Measurements from ENCODE around the gene PLCL1.
A peak's percentile ranks its signal among the peaks of the same experiment; 100 is the strongest.

The PLCL1 gene

DNA sequence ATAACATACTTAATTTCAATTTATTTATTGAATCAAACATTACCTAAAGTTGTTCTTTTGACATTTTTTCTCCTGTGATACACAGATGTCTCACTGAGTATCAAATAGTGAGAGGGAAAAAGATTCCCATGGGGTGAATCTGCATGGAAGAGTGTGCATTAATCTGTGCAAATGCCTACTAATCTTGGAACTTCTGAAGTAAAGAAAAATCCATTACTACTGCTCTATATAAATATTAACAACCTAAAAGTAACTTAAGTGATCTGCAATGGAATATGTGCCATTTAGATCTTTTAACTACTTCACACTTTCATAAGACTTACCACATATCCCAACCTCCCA, 125.5 kb downstream of the PLCL1 start:
- DNase-seq: no peak

DNA sequence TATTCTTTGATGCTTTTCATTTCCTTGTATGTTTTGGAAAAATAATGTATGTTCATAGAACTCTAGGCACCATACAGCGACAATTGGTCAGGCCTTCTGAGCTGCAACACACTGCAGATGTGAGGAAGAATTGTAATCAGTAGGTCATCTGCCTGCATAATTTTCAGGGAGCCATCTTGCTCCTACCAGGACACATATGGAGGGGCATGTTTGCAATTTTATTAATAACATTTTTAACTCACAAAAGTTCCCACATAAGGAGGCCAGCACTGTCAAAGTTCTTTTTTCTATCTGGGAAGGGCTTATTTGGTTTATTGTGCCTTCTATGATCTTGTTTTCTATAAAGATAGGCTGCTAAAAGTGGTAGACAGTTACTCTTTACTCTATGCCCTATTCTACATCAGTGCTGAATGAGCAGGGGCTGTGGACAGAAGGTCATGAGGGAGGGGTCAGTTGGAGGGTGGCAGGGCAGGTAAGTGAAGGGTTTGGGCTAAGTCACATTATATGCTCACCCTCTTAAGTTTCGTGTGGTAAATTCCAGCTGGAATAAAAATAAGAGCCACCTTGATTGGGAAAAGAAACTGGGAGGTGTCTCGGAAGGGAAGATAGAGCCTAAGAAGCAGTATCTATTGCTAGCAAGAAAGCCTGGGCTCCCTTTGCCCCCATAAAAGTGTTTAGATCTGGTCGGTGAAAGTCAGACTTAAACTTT, 126.3 kb downstream of the PLCL1 start:
- no peak for DNase-seq

DNA sequence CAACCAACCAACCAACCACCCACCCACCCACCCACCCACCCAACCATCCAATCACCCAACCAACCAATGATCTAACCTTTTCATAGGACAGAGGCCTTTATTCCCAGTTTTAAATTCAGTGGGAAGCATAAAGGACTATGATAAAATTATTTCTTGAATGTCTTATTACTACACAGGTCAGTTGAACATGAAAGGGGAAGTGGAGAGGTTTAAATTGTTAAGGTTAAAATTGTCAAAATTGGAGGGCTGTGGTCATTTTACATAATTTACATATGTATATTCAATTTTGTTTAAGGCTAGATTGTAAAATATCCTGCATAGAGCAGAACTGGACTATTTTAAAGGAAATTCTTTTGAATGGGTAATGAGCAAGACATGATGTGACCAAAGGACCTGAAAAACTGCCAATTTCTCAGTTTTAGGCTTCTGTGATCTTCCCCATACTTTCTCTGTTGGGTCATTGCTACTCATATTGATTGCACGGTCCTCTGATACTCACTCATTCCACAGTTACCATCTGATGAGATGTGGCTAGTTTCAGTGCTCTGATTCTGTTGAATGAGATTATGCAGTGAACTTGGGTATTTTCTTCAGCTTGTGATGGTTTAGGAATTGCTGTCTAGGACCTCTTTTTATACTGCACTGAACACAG, 127.4 kb downstream of the PLCL1 start:
- DNase-seq: no peak

DNA sequence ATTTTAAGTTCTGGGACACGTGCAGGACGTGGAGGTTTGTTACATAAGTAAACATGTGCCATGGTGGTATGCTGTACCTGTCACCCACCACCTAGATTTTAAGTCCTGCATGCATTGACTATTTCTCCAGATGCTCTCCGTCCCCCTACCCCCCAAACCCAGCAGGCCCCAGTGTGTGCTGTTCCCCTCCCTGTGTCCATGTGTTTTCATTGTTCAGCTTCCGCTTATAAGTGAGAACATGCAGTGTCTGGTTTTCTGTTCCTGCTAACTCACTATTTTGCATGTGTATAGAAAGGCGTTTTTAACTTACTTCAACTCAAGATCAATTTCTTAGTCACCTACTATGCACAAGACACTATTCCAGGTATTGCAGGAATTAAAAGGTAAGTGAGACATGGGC, 128.0 kb downstream of the PLCL1 start:
- DNase-seq: no peak

DNA sequence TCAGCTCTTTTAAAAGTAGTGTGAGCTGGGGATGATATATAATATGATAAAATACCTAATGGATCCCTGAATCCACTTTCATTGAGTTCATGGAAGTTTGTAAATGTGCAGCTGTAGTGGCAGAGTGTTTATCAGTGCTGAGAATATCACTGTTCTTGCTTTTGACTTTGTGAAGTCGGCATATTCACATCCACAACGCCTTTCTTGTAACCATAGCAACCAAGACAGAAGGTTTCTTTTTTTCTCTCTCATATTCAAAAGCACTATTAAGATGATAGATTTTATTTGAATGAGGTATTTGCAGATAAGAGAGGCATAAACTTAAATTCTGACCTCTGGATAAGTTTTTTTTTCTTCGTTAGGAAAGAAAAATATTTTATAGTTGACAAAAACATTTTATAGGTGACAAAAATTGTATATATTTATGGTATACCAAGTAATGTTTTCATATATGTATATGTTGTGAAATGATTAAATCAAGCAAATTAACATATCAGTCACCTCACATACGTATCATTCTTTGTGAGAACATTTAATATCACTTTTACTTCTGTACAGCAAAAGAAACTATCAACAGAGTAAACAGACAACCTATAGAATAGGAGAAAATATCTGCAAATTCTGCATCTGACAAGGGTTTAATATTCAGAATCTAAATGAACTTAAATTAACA, 130.0 kb downstream of the PLCL1 start:
- no peak for DNase-seq

DNA sequence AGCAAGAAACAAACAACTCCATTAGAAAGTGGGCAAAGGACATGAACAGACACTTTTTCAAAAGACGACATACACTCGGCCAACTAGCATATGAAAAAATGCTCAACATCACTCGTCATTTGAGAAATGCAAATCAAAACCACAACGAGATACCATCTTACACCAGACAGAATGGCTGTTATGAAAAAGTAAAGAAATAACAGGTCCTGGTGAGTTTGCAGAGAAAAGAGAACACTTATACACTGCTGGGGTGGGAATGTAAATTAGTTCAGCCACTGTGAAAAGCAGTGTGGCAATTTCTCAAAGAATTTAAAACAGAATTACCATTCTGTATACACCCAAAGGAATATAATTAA, 130.5 kb downstream of the PLCL1 start:
- no peak for DNase-seq

DNA sequence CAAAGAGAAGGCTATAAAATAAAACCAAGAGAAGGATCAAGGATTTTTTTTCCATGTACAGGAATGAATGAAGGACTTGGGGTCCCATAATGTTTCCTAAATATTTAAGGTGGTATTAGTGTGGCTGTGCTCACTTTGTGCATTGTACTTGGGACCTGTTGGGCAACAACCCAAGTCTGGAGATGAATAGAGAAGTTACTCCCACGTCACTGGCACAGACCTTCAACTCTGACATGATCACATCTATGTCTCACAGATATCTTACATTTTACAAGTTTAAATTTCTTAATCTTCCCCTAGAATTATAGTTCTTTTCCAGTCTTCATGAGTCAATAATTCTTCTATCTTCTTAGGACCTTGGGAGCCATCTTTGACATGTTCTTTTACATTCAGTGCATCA, 133.4 kb downstream of the PLCL1 start:
- no peak for DNase-seq

DNA sequence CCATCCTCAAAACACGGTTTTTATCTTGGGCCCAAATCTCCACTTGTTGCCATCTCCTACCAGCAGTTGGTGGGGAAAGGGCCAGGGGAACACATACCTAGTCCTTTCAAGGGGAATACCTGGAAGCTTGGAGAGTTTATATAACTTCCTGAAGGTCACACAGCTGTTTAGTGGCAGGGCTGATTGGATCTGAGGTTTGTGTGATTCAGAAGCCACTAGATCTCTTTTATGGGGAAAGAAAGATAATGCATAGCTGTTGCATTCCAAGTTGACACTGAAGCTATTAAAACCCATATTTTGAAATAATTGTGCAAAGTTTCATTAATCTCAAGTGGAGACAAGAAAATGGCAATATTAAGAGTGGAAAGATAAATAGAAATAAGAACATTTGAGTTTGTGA, 134.2 kb downstream of the PLCL1 start:
- no peak for DNase-seq

DNA sequence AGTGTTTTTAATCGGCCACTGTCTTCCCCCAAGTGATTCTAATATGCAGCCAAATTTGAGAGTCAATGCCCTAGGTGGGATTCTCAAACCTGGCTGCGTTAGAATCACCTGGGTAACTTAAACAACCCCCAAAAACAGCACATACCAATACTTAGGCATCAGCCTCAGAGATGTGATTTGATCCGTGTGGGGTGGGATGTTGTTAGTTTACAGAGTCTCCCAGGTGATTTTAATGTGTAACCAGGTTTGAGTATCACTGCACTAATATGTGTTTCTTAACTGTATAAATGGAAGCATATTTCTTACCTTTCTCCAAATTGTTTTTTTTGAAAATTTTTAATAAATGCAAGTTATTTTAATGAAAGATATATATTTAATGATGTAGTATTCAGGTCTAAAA, 135.4 kb downstream of the PLCL1 start:
- DNase-seq: no peak

DNA sequence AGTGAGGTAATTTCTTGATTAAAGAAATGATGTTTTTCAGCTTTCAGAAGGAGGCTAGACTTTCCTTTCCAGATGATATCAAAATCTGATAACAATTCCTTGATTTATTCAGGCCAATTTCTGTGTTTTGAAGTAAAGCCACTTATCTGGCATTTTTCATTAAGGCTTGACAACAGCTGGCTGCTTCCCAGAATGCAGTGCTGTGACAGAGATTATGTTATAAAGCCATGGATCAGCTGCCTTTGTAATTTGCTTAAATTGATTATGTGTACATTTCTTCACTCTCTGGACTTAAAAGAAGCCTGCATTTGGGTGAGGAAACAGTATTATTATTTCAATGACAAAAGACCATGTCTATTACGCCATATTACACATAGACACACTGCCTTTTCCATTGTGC, 136.0 kb downstream of the PLCL1 start:
- DNase-seq: no peak

DNA sequence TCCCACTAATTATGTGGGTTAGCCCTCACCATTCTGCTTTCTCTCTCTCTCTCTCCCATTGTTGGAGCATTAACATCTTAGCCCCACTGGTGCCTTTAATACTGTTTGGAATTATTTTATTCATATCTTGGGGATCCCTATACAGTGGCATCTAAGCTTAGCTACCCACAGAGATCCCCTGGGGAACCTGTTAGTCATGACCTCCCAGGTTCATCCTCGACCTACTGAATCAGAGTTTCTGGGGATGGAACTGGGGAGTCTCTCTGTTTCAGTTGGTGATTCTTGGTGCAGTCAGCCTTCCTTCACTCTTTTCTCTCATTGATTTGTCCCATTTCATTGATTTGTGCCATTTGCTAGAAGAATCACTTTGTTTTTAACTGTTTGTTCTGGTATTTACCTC, 137.3 kb downstream of the PLCL1 start:
- DNase-seq: no peak

DNA sequence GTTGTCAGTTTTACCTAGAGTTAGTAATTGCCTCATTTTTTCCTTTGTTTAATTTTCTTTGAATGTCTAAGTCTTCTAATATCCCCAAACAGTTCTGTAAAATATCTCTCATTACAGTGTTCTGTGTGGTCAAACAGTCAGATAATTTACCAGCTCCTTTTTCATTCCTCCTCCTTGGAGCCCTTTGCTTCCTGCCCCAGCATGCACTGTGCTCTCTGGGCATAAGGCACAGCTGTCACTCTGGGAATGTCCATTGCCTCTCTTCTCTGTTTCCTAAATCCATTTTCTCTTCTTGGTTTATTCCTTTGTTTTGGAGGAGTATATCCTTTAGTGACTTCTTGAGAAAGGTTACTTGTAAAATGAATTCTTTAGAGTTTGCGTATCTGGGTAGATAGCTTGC, 139.3 kb downstream of the PLCL1 start:
- DNase-seq: no peak

DNA sequence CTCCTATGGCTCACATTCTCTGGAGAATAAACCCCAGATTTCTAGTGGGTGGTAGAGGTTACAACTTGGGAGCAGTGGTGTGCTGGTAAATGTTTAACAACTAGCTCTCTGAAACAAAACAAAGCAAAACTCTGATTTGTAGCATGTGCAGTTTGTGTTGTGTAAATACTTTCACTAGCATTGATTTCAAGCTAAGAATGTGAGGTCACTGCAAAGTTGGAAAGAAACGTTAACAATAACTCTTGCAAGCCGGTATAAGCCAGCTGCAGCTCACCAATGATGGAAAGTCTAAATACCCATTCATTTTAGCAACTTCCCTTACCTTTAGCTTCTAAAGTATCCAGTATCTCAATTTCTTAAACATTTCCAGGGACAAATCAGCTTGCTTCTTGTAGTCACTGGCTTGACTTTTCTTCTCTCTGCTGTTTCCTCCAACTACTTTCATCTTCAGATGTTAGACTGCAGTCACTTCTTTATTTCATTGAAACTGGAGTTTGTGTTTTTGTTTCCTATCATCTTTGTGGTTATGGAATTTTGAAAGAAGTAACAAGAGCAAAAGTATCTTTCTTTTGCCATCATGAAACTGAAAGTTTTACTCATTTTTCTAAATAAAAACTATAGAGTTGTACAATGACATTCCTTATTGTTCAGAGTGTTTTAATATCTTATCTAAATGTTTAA, 140.2 kb downstream of the PLCL1 start:
- no peak for DNase-seq

DNA sequence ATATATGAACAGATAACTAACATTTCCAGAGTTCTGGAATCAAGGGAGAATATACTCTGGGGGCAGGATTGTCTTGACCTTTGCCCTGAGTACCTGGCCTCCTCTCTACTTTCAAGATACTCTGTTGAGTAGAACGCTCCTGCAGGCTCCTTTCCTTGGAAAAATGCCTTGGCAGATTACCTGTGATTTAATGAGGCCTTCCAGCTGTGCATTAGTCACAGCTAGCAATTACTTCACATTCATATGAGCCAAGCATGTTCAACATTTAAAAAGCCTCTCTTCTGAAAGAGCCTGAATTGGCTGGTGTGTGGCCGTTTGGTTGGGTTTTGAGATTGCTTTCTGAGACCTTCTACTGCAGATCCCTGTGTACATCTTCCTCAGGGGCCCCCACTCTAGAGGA, 142.2 kb downstream of the PLCL1 start:
- no peak for DNase-seq

DNA sequence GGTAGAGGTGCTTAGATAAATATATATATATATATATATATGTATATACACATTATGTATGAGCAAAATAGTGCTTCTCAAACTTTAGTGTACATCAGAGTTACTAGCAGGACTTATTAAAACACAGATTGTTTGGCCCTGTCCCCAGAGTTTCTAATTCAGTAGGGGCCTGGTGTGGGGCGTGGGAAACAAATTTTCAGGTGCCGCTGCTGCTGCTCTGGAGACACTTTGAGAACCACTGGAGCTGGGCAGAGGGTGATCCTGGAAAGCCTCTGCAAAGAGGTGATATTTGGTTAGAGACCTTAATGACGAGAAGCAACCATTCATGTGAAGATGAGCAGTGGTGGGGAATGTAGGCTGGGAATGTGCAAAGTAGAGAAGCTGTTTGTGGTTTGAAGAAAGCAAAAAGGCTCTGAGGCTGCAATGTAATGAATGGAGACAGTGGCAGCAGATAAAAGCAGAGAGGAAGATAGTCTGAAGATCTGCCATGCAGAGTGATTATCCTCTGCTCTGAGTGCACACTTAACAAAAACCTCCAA, 142.9 kb downstream of the PLCL1 start:
- DNase-seq: no peak

DNA sequence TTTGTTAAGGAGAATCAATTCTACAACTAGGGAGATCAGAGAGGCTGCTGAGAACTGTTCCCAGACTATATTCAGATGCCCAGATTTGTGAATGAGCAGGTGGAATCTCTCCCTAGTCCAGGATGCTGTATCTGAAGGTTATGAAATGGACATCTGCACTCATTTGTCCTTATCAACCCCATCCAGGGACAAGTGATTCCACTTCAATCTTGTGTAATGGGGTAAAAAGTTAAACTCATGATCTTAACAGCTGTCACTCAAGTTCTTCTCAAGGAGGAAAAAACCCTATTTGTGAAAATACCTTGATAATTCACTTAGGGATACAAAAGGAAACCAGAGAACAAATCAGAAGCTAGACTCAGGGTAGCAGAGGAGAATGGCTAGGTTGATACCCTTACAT, 144.8 kb downstream of the PLCL1 start:
- no peak for DNase-seq

DNA sequence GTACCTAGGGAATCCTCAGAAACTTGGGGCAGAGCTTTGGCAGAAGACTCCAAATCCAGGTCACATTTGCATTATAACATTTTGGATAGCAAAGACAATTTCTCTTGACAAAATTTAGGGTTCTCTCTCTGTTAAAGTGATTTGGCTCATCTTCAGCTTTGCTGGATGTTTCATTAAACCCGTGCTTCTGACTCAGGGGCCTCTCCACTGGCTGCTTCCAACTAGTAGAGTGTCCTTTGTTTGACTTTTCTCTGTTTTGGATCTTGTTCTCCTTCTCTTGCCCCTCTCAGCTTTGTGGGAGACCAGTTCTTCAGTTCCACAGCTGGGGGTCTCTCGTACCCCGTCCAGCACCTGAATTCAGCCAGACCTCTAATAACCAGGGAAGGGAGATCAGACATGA, 145.6 kb downstream of the PLCL1 start:
- no peak for DNase-seq

DNA sequence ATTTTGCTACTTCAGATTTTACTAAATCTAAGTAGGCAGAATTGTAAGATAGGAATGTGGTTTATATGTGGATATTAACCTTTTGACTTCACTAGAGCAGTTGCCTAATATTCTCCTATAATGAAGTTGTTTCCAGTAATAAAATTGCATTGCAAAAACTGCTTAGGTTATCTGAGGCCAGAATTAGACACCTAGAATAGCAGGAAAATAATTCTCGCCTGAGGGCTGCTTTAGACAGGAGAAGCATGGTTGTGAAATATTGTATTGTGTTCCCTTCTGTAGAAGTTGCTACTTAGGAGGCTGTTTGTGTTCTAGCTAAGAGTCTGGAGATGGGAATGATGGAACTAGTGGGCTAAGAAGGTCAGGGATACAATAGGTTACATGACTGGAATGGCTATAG, 146.3 kb downstream of the PLCL1 start:
- DNase-seq: no peak

DNA sequence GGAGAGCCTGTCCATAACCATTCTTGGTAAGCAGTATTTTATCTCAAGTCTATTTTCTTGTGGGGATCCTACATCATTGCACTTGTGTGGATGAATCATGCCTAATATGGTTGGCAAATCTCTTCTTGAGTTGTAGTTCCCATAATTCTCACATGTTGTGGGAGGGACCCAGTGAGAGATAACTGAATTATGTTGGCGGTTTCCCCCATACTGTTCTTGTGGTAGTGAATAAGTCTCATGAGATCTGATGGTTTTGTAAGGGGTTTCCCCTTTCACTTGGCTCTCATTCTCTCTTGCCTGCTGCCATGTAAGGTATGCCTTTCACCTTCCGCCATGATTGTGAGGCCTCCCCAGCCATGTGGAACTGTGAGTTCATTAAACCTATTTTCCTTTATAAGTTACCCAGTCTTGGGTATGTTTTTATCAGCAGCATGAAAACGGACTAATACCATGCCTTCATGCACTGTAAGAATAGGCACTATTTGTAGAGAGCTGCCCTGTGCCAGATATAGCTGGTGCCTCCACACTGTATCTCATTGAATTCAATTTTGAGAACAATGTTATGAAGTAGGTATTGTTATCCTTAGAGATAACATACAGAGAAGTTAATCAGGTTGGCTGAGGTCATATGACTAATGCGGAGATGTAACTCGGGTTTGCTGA, 148.3 kb downstream of the PLCL1 start:
- DNase-seq: peak; percentile 16 to 17

DNA sequence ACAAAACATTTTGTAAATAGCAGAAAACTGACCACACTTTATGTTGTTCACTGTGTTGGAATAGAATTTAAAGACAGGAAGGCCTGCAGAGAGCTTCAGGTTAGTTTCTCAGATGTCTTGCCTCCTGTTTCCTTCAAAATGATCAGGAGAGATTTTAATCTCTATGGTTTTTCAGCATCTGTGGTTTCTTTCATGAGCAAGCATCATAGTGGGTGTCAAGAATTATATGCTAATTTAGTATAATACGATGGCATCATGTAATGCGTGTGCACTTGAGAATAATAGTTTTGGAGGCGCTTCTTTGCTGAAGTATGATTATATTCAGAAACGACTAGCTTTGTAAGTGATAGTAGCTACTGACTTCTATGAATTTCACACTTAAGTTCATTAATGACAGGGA, 149.9 kb downstream of the PLCL1 start:
- DNase-seq: no peak

DNA sequence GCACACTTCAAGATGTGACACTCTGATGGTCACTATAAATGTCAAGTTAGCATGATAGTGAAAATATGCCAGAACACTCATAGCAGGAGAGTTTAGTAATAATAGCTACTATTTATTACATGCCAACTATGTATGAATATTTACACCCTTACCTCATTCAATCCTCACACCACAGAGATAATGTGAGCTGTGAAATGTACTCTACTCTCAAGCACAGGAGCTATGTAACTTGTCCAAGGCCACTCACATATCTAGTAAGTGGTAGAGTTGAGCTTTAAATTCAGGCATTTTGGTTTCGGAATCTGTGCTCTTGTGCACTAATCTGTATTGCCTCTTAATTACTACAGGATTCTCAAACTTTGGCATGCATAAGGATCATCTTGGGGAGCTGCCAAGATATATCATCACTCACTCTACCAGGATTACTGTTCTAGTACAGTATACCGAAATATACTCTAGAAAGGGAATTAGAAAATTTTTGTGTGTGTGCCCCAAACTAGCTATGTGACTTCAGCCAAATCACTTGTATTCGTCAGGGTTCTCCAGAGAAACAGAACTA, 154.3 kb downstream of the PLCL1 start:
- DNase-seq: no peak

DNA sequence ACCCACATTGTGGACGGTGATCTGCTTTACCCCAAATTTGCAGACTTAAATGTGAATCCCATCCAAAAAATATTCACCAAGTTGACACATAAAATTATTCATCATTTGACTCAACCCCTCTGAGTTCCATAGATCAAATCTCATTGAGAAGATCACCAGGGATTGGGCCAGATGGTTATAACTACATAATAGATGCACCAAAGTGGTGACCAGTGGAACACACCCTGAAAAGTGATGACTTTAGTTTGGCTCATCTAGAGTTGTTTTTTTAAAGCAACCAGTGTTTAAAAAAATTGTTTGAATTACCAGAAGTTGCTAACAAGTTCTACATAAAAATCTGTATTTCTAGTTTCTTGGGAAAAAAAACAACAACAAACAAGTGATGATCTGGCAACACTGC, 155.0 kb downstream of the PLCL1 start:
- DNase-seq: no peak

DNA sequence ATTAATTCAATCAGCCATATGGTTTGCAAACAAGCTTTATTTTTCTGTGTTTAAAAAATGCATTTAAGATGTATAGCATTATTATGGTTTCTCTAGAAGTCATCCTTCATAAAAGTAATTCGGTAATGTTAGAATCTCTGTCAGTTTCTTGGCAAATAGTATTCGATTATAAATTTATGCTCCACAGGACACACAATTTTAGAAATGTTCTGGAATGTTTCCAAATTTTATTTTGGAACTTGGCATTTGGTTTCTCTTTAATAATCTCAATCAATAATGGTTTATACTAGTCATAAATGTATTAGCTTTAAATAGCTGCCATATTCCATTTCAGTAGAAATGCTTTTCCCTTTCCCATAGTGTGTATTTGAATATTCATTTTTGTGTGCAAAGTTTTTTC, 156.4 kb downstream of the PLCL1 start:
- no peak for DNase-seq

Data from stimulated activated CD4-positive, alpha-beta T cell treated with anti-CD3 and anti-CD28 coated beads, Interleukin-2, amount 100 ng/mL, for 24 hours (primary cell).